Measurements from ENCODE around the gene SERPINB13.

GRCh38 chr18:63564021-63564420 lies 23.1 kb upstream of the SERPINB13 start:
- TF ChIP-seq YY1 (IDR thresholded peaks at IDR 0.05; ENCODE audit: insufficient read depth, insufficient read length), result no peak
- TF ChIP-seq ZNF274 (IDR thresholded peaks at IDR 0.05; ENCODE audit: low read depth, low read length), result no peak
